Activated T-cell treated with anti-CD3 and anti-CD28 coated beads, Interleukin-2, amount 50 U/mL, for 4 hours (primary cell): ENCODE data around the gene BAK1. TPM values are rescaled to one million over a fixed set of nuclear protein-coding genes. Genes with fewer than 3 reads are reported as not detected.
A peak's percentile ranks its signal among the peaks of the same experiment; 100 is the strongest.

Experiments used
- ATAC-seq, 2 donors: fragments of 200-7000 bp; cut with Tn5 transposase; one replicate each; pipeline ENCODE4 v1.10.0; 2021
- DNase-seq: peaks from one replicate; pipeline ENCODE4 v3.0.0-alpha.2; 2020
- H3K27me3 Mint-ChIP-seq: one replicate; pipeline ENCODE4 v1.8.0; 2021; ENCODE audit warnings: low read depth, mixed read lengths
- H3K36me3 Mint-ChIP-seq: one replicate; pipeline ENCODE4 v1.8.0; 2022; ENCODE audit warnings: mixed read lengths; ENCODE audit not compliant: insufficient read depth
- H3K4me1 Mint-ChIP-seq: one replicate; pipeline ENCODE4 v1.8.0; 2021; ENCODE audit warnings: low read depth, mixed read lengths
- H3K4me3 Mint-ChIP-seq: one replicate; pipeline ENCODE4 v1.8.0; 2021; ENCODE audit warnings: mild to moderate bottlenecking, moderate library complexity, mixed read lengths
- H3K9me3 Mint-ChIP-seq: one replicate; pipeline ENCODE4 v1.8.0; 2021; ENCODE audit warnings: mixed read lengths
- total RNA-seq, 3 donors: library from RNA; stranded (reverse); gene quantifications; one replicate each; pipeline ENCODE4 v1.2.1, GENCODE V29; 2021

Gene BAK1
- total RNA-seq, 3 donors from 2014 or later: 42.1 to 52.0 (median 49.8) TPM

- no peaks in the 10 kb centered on the region for H3K9me3 Mint-ChIP-seq
- H3K4me3 Mint-ChIP-seq: peak overlapping the region; percentile 62
- H3K4me1 Mint-ChIP-seq: peaks cover 19% of the 10 kb centered on the region
- peak; percentile 89 for DNase-seq
- H3K27me3 Mint-ChIP-seq: no peaks in the 10 kb centered on the region
- H3K36me3 Mint-ChIP-seq: no peaks in the 10 kb centered on the region
- ATAC-seq: peak; percentile 85 to 87
Measured at GRCh38 chr6:33585403-33586107, 5.5 kb upstream of the BAK1 start.

GRCh38 chr6:33584700-33585402 lies 4.8 kb upstream of the BAK1 start:
- peaks cover 22% of the 10 kb centered on the region for H3K4me1 Mint-ChIP-seq
- H3K36me3 Mint-ChIP-seq: no peaks in the 10 kb centered on the region
- ATAC-seq (no peak), DNase-seq (no peak)
- no peaks in the 10 kb centered on the region for H3K9me3 Mint-ChIP-seq
- peak overlapping the region; percentile 62 for H3K4me3 Mint-ChIP-seq
- no peaks in the 10 kb centered on the region for H3K27me3 Mint-ChIP-seq

GRCh38 chr6:33583591-33584155 lies 3.6 kb upstream of the BAK1 start:
- DNase-seq: no peak

GRCh38 chr6:33581186-33581585 lies 1.1 kb upstream of the BAK1 start:
- DNase-seq: no peak
- H3K9me3 Mint-ChIP-seq: no peaks in the 10 kb centered on the region
- peaks cover 39% of the 10 kb centered on the region for H3K4me1 Mint-ChIP-seq
- no peak for ATAC-seq
- H3K27me3 Mint-ChIP-seq: no peaks in the 10 kb centered on the region
- no peak overlapping the region for H3K4me3 Mint-ChIP-seq
- peaks cover 12% of the 10 kb centered on the region for H3K36me3 Mint-ChIP-seq

More at GRCh38 chr6:33583591-33584155, 3.6 kb upstream of the BAK1 start:
- Mint-ChIP-seq H3K4me1 (peaks cover 23% of the 10 kb centered on the region), H3K4me3 (no peak overlapping the region), H3K9me3 (no peaks in the 10 kb centered on the region), H3K36me3 (no peaks in the 10 kb centered on the region), H3K27me3 (no peaks in the 10 kb centered on the region)
- no peak for ATAC-seq

GRCh38 chr6:33578588-33579011 lies 1.5 kb downstream of the BAK1 start:
- Mint-ChIP-seq H3K4me1 (peaks cover 24% of the 10 kb centered on the region), H3K9me3 (no peaks in the 10 kb centered on the region), H3K36me3 (peaks cover 21% of the 10 kb centered on the region), H3K4me3 (peak overlapping the region; percentile 89), H3K27me3 (no peaks in the 10 kb centered on the region)
- peak in 1 of 2 donors; percentile 3 for ATAC-seq
- DNase-seq: peak; percentile 30

GRCh38 chr6:33578164-33578563 lies 1.9 kb downstream of the BAK1 start:
- ATAC-seq: no peak
- H3K36me3 Mint-ChIP-seq: peaks cover 21% of the 10 kb centered on the region
- no peaks in the 10 kb centered on the region for H3K9me3 Mint-ChIP-seq
- DNase-seq: no peak
- H3K4me3 Mint-ChIP-seq: peak overlapping the region; percentile 89
- H3K4me1 Mint-ChIP-seq: peaks cover 24% of the 10 kb centered on the region
- no peaks in the 10 kb centered on the region for H3K27me3 Mint-ChIP-seq

- no peaks in the 10 kb centered on the region for H3K9me3 Mint-ChIP-seq
- ATAC-seq (no peak), DNase-seq (no peak)
- H3K36me3 Mint-ChIP-seq: peaks cover 21% of the 10 kb centered on the region
- H3K4me1 Mint-ChIP-seq: peaks cover 24% of the 10 kb centered on the region
- peak overlapping the region; percentile 89 for H3K4me3 Mint-ChIP-seq
- no peaks in the 10 kb centered on the region for H3K27me3 Mint-ChIP-seq
Measured at GRCh38 chr6:33577718-33578117, 2.4 kb downstream of the BAK1 start.

- Mint-ChIP-seq H3K4me1 (peaks cover 28% of the 10 kb centered on the region), H3K4me3 (peak overlapping the region; percentile 89), H3K27me3 (no peaks in the 10 kb centered on the region), H3K9me3 (no peaks in the 10 kb centered on the region), H3K36me3 (peaks cover 21% of the 10 kb centered on the region)
- no peak for ATAC-seq
- DNase-seq: peak; percentile 32
Measured at GRCh38 chr6:33577106-33577535, 3.0 kb downstream of the BAK1 start.

GRCh38 chr6:33576668-33577067 lies 3.4 kb downstream of the BAK1 start:
- DNase-seq: no peak
- peaks cover 23% of the 10 kb centered on the region for H3K36me3 Mint-ChIP-seq

GRCh38 chr6:33575211-33575610 lies 4.9 kb downstream of the BAK1 start:
- H3K27me3 Mint-ChIP-seq: no peaks in the 10 kb centered on the region
- peaks cover 23% of the 10 kb centered on the region for H3K36me3 Mint-ChIP-seq

More at GRCh38 chr6:33576668-33577067, 3.4 kb downstream of the BAK1 start:
- peak overlapping the region; percentile 89 for H3K4me3 Mint-ChIP-seq
- no peak for ATAC-seq
- H3K4me1 Mint-ChIP-seq: peaks cover 32% of the 10 kb centered on the region
- H3K27me3 Mint-ChIP-seq: no peaks in the 10 kb centered on the region
- H3K9me3 Mint-ChIP-seq: no peaks in the 10 kb centered on the region

GRCh38 chr6:33571637-33572316 lies 8.3 kb downstream of the BAK1 start:
- Mint-ChIP-seq H3K9me3 (no peaks in the 10 kb centered on the region), H3K4me1 (peaks cover 38% of the 10 kb centered on the region), H3K4me3 (peak overlapping the region; percentile 88), H3K36me3 (peaks cover 16% of the 10 kb centered on the region), H3K27me3 (no peaks in the 10 kb centered on the region)
- no peak for ATAC-seq
- no peak for DNase-seq

More at GRCh38 chr6:33575211-33575610, 4.9 kb downstream of the BAK1 start:
- peaks cover 43% of the 10 kb centered on the region for H3K4me1 Mint-ChIP-seq
- H3K9me3 Mint-ChIP-seq: no peaks in the 10 kb centered on the region
- no peak overlapping the region for H3K4me3 Mint-ChIP-seq
- ATAC-seq (no peak), DNase-seq (no peak)

GRCh38 chr6:33570806-33571636 lies 9.1 kb downstream of the BAK1 start:
- Mint-ChIP-seq H3K9me3 (no peaks in the 10 kb centered on the region), H3K4me3 (peak overlapping the region; percentile 88), H3K27me3 (no peaks in the 10 kb centered on the region), H3K4me1 (peaks cover 36% of the 10 kb centered on the region), H3K36me3 (peaks cover 15% of the 10 kb centered on the region)
- ATAC-seq (peak; percentile 89 to 90), DNase-seq (peak; percentile 84)

- H3K9me3 Mint-ChIP-seq: no peaks in the 10 kb centered on the region
- no peak for ATAC-seq
- peak overlapping the region; percentile 4 for H3K4me3 Mint-ChIP-seq
- no peaks in the 10 kb centered on the region for H3K27me3 Mint-ChIP-seq
- no peak for DNase-seq
- peaks cover 36% of the 10 kb centered on the region for H3K4me1 Mint-ChIP-seq
- peaks cover 8% of the 10 kb centered on the region for H3K36me3 Mint-ChIP-seq
Measured at GRCh38 chr6:33568826-33569570, 11.1 kb downstream of the BAK1 start.
